Measurements from ENCODE around the gene FKRP. TPM values are rescaled to one million over a fixed set of nuclear protein-coding genes. Genes with fewer than 3 reads are reported as not detected.

The FKRP gene
- polyA plus RNA-seq, 1 donor (not counting 4 experiments of a cell fraction or from before 2014, with no cell fraction given): 6.1 TPM

DNA sequence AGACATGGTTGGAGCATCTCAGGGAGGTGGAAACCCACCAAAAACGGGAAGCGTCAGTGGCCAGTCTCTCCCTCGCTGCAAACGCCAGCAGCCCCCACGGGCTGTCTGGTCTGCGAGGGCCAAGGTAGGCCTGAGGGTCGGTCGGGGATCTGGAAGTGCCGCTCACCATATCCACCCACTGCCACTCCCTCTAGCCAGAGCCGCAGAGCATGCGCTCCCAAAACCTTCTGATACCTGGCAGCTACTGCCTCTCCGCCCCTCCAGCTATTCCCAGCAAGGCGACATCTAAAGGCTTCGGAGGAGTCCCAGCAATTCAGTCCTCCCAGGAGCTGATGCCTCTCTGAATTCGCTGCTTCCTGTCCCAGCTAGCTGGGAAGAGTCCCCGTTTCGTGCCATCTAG, 4.4 kb upstream of the FKRP start:
- Histone ChIP-seq H3K27me3 (ENCODE audit: control insufficient read depth, extremely low read depth, insufficient read depth, low read length) (no peaks in the 10 kb centered on the region), H2AFZ (ENCODE audit: control insufficient read depth, low read length) (no peak overlapping the region), H3K27ac (ENCODE audit: control insufficient read depth, insufficient read depth, low read length) (no peak overlapping the region), H3K4me3 (ENCODE audit: control insufficient read depth in 2 of 3, extremely low read depth in 1 of 3, insufficient read depth in 2 of 3, low read depth in 1 of 3, low read length in 3 of 3) (no peak overlapping the region), H3K9me1 (ENCODE audit: control insufficient read depth, extremely low read depth, insufficient read depth, low read length) (peaks cover 3% of the 10 kb centered on the region), H3K4me2 (ENCODE audit: control insufficient read depth, extremely low read depth, insufficient read depth, low read depth, low read length) (no peak overlapping the region), H4K20me1 (ENCODE audit: control insufficient read depth, extremely low read depth, insufficient read depth, low read length) (peaks cover 39% of the 10 kb centered on the region), H3K9ac (ENCODE audit: control insufficient read depth, extremely low read depth, insufficient read depth, low read length) (no peak overlapping the region), H3K79me2 (ENCODE audit: control insufficient read depth, insufficient read depth, low read length) (peaks cover 95% of the 10 kb centered on the region), H3K4me1 (ENCODE audit: control insufficient read depth, extremely low read depth, insufficient read depth, low read length) (peaks cover 14% of the 10 kb centered on the region), H3K9me3 (ENCODE audit: control insufficient read depth, low read depth, low read length) (no peaks in the 10 kb centered on the region), H3K36me3 (ENCODE audit: control insufficient read depth in 2 of 2, extremely low read depth in 1 of 2, insufficient read depth in 2 of 2, low read length in 2 of 2) (peaks cover 23 to 50% of the 10 kb centered on the region in 2 experiments)
- dilution Hi-C loops (cut with MboI; ENCODE audit: extremely low pct_ligation_motif_present, low sequenced_read_pairs): no loop called here
- FAIRE-seq: no peak
- DNase-seq (ENCODE audit: low read depth, low spot score): no peak
- TF ChIP-seq CTCF (optimal IDR thresholded peaks at IDR 0.05 in 1 of 3, IDR thresholded peaks at IDR 0.05 in 1 of 3, conservative IDR thresholded peaks at IDR 0.05 in 1 of 3; ENCODE audit: extremely low read depth in 1 of 3, insufficient read depth in 2 of 3, low read length in 3 of 3) (no peak), EZH2 (IDR thresholded peaks at IDR 0.05; ENCODE audit: low read length) (no peak)

- H3K27ac ChIP-seq (ENCODE audit: control insufficient read depth, insufficient read depth, low read length): no peak overlapping the region
Measured at GRCh38 chr19:46742926-46743480, 2.9 kb upstream of the FKRP start.

More at GRCh38 chr19:46742926-46743480, 2.9 kb upstream of the FKRP start:
- no peak overlapping the region for H2AFZ ChIP-seq (ENCODE audit: control insufficient read depth, low read length)
- H3K9me1 ChIP-seq (ENCODE audit: control insufficient read depth, extremely low read depth, insufficient read depth, low read length): peaks cover 3% of the 10 kb centered on the region
- no peaks in the 10 kb centered on the region for H3K9me3 ChIP-seq (ENCODE audit: control insufficient read depth, low read depth, low read length)
- peaks cover 85% of the 10 kb centered on the region for H3K79me2 ChIP-seq (ENCODE audit: control insufficient read depth, insufficient read depth, low read length)
- dilution Hi-C loops (cut with MboI; ENCODE audit: extremely low pct_ligation_motif_present, low sequenced_read_pairs): no loop called here
- H3K4me2 ChIP-seq (ENCODE audit: control insufficient read depth, extremely low read depth, insufficient read depth, low read depth, low read length): no peak overlapping the region
- TF ChIP-seq EZH2 (IDR thresholded peaks at IDR 0.05; ENCODE audit: low read length) (no peak), CTCF (optimal IDR thresholded peaks at IDR 0.05 in 1 of 3, IDR thresholded peaks at IDR 0.05 in 1 of 3, conservative IDR thresholded peaks at IDR 0.05 in 1 of 3; ENCODE audit: extremely low read depth in 1 of 3, insufficient read depth in 2 of 3, low read length in 3 of 3) (no peak)
- peaks cover 18% of the 10 kb centered on the region for H3K4me1 ChIP-seq (ENCODE audit: control insufficient read depth, extremely low read depth, insufficient read depth, low read length)
- H3K36me3 ChIP-seq (ENCODE audit: control insufficient read depth in 2 of 2, extremely low read depth in 1 of 2, insufficient read depth in 2 of 2, low read length in 2 of 2): peaks cover 10 to 34% of the 10 kb centered on the region in 2 experiments
- no peak overlapping the region for H3K4me3 ChIP-seq (ENCODE audit: control insufficient read depth in 2 of 3, extremely low read depth in 1 of 3, insufficient read depth in 2 of 3, low read depth in 1 of 3, low read length in 3 of 3)
- FAIRE-seq: no peak
- H3K9ac ChIP-seq (ENCODE audit: control insufficient read depth, extremely low read depth, insufficient read depth, low read length): no peak overlapping the region
- H4K20me1 ChIP-seq (ENCODE audit: control insufficient read depth, extremely low read depth, insufficient read depth, low read length): peaks cover 34% of the 10 kb centered on the region
- DNase-seq (ENCODE audit: low read depth, low spot score): no peak
- no peaks in the 10 kb centered on the region for H3K27me3 ChIP-seq (ENCODE audit: control insufficient read depth, extremely low read depth, insufficient read depth, low read length)
